ENCODE data around the gene MTO1.

DNA sequence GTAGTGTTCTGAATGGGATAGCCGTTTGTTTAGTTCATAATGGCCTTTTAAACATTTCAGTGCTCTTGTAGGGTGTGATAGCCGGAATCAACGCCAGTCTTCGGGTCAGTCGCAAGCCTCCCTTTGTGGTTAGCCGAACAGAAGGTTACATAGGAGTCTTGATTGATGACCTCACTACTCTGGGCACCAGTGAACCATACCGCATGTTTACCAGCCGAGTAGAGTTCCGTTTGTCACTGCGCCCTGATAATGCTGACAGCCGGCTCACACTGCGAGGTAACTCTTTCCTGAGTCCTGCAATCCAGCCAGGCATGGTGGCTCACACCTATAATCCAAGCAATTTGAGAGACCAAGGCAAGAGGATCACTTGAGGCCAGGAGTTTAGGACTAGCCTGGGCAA, 20.4 kb downstream of the MTO1 start:
- TF ChIP-seq, protein P1, sequence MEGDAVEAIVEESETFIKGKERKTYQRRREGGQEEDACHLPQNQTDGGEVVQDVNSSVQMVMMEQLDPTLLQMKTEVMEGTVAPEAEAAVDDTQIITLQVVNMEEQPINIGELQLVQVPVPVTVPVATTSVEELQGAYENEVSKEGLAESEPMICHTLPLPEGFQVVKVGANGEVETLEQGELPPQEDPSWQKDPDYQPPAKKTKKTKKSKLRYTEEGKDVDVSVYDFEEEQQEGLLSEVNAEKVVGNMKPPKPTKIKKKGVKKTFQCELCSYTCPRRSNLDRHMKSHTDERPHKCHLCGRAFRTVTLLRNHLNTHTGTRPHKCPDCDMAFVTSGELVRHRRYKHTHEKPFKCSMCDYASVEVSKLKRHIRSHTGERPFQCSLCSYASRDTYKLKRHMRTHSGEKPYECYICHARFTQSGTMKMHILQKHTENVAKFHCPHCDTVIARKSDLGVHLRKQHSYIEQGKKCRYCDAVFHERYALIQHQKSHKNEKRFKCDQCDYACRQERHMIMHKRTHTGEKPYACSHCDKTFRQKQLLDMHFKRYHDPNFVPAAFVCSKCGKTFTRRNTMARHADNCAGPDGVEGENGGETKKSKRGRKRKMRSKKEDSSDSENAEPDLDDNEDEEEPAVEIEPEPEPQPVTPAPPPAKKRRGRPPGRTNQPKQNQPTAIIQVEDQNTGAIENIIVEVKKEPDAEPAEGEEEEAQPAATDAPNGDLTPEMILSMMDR (IDR thresholded peaks at IDR 0.05; ENCODE audit: low read depth, low read length) = no peak
- TF ChIP-seq EZH2phosphoT487 (IDR thresholded peaks at IDR 0.05; ENCODE audit: low read depth) = no peak
